Mammary epithelial cell (primary cell): ENCODE data around the gene HIVEP3.

Experiments
- CTCF ChIP-seq, 2 donors: IDR thresholded peaks in 1 of 2; conservative IDR thresholded peaks in 1 of 2; 2 replicates each; pipeline ENCODE4 v1.5.1; 2011 to 2012; ENCODE audit warnings: inconsistent platforms in 2 of 2, low read length in 2 of 2, mild to moderate bottlenecking in 2 of 2, control low read depth in 1 of 2, low read depth in 1 of 2; ENCODE audit not compliant: insufficient read depth in 1 of 2; ENCODE audit errors: extremely low read depth in 1 of 2
- EZH2 ChIP-seq: IDR thresholded peaks from 2 replicates; pipeline ENCODE4 v1.6.1; 2012; ENCODE audit warnings: low read length, inconsistent platforms, borderline replicate concordance

DNA sequence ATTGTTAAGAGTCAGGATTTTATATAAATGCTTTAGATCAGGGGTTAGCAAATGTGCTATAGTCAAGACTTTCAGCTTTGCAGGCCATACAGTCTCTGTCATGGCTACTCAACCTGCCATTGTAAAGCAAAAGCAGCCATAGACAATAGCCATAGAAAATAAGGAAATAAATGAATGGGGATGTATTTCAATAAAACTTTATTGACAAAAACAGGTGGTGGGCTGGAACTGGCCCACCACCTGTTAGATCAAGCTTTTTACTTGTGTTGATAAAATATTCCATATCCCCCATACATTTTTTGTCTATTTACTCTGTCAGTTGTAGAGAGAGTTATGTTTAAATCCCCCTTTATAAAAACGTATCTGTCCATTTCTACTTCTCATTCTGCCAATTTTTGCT lies 98.9 kb downstream of the HIVEP3 start:
- no peak for TF ChIP-seq CTCF (conservative IDR thresholded peaks at IDR 0.05 in 1 of 2, IDR thresholded peaks at IDR 0.05 in 1 of 2; ENCODE audit: extremely low read depth in 1 of 2, insufficient read depth in 1 of 2, low read depth in 1 of 2, low read length in 2 of 2)
- TF ChIP-seq EZH2 = no peak
